GM21825 (cell line): ENCODE measurements around the gene DHRS3.

Source experiments
- ATAC-seq: cut with Tn5 transposase; IDR thresholded peaks from one replicate; pipeline ENCODE4 v1.9.1; 2021; ENCODE audit warnings: mild to moderate bottlenecking, moderate library complexity; ENCODE audit not compliant: unreplicated experiment

The DHRS3 gene

DNA sequence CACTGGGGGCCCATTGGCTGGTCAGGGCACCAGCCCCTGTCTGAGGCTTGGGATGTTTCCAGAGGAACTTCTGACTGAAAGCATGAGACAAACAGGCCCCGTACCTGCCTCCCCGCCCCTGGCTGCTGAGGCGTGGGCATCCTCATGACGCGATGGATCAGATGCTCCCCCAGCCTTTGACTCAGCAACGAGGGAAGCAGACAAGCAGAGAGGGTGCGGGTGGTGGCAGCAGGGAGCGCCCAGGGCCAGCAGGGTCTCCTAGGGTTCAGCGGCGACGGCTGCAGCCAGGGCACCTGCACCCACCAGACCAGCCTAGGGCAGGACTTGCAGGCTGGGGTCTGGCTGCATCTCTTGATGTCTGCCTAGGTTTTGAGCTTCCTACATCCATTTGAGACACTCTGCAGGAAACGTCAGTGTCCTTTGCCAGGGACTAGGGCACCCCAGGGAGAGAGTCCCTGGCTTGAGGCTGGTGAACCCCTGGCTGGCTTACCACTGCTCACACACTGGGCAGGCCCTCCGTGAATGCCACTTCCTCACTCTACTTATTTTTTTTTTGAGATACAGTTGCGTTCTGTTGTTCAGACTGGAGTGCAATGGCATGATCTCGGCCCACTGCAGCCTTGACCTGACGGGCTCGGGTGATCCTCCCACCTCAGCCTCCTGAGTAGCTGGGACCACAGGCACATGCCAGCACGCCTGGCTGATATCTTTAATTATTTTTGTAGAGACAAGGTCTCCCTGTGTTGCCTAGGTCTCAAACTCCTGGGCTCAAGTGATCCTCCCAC is 63.3 kb downstream of the DHRS3 start:
- ATAC-seq: no peak

DNA sequence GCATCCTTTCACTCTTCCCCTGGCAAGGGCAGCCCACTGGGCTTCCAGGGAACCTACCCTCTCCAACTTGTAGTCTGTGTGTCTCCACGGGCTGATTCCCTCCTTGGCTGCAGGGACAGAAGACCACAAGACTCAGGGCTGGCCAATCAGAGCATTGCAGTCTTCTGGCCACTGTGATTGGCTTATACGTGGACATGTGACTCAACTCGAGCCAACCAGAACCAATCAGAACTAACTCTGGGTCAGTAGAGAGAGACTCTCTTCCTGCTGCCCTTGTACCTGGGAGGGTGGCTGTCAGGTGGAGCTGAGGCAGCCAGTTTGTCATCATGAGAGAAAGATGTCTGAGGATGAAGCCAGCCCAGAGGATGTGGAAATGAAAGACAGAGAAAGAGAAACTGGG is 64.0 kb downstream of the DHRS3 start:
- ATAC-seq: no peak

DNA sequence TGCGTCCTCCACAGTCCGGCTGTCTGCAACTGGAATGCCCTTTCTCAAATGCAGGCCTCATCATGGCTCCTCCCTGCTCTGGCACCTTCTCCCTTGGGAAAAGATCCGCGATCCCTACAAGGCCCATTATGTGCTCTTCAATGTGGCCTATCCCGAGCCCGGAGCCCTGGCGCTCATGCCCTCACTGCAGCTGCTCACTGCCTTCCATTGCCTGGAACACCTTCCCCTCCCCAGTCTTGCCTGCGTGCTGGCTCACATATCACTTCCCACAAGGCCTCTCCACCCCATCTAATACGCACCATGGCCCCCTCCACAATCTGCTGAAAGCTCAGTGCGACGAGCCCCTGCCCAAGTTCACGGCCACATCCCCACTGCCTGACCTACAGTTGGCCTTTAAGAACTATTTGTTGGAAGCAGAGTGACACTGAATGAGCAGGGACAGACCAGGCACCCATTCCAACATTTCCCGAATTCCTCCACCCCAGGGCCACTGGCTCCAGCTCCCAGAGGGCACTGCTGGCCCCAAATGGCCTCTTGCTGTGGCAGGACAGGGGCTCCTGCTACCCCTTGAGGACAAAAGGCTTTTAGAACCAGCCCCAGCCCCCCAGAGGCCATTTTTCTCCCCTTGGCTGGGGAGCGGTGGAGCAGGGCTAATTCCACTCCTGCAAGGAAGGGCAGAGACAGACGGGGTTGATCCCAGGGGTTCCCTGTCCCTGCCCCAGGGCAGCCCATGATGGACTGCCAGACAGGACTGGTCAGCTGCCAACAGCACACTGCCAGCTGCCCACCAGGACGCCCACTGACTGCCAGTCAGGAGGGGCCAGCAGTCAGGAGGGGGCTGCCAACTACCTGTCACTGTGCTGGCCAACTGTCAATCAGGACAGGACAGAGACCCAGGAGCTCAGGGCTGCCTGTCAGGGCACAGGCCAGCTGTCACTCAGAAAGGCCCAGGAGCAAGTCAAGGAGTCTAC is 64.8 kb downstream of the DHRS3 start:
- ATAC-seq: no peak

DNA sequence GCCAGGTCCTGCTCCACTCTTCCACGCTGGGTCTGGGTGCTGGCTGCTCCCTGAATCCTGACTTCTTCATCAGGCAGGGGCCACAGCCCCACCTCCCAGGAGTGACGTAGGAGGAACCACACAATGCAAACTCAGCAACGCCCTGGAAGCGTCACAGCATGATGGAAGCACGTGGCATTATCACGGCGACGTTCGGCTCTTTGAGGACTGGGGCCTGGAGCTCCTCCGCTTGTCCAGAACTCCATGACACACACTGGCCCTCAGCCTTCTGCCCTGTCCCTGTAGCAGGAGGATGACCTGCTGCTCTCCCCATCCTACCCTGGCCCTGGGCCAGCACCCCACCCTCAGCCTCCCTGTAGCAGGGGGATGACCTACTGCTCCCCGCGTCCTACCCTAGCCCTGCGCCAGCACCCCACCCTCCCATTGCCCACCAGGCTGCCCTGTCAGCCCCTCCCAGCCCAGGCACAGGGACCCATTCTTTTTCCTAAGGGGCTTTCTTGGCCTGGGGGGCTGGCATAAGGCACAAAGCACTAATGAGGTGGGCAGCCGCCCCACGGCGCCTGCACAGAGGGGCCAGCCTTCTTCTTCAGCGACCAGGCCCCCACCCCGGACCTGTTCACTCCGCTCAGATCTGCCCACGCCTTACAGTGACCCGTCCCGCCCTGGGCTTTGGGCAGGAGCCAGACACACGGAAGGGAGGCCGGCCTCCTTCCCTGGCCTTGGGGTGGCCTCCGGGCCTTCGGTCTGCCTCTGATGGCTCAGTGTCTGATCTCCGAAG is 65.7 kb downstream of the DHRS3 start:
- ATAC-seq: no peak

DNA sequence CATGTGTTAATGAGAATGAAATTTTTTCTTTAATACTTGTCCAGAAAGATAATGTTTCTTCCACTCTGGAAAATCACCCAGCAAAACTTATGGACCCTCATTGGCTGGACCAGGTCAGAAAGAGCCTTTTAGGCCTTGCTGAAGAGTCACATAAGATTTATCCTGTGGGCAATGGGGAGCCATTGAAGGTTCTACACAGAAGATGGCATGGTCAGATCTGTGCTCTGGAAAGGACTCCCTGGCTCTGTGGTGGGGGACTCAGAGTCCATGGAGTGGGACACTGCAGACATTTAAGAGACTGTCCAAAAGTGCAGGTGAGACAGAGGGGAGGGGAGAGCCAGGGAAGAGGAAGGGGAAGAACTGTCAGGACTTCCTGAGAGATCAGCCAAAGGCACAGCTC is 66.4 kb downstream of the DHRS3 start:
- no peak for ATAC-seq

DNA sequence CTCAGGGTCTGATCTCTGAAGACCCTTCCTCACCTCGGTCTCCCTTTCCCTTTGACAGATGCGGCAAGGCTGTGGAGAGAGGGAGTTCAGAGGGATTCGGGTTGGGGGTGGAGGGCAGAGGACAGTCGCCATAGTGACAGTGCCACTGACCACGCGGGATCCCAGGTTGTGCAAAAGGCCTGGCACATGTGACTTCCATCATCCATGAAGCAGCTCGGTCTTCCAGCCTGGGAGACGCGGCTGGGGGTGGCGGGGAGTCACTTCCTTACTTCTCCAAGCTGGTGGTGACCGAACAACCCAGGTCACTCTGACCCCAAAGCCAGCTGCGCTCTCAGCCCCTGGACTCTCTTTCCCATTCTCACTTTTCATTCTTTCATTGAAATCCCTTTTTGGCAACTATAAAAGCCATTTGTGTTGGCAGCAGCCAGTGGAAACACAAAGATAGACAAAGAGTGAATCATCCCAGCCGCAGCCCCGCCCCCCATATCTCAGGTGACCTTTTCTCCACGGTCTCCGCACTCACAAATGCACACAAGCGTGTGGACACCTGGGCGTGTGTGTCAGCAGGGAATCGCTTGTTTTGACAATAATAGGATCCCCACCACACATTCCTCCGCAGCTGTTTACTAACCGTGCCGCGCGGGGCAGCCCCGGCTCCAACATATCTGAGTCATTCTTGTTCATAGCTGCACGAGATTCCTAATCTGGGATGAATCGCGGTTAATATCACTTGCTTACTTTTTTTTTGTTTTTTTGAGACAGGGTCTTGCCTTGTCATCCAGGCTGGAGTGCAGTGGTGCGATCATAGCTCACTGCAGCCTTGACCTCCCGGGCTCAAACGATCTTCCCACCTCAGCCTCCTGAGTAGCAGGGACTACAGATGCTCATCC is 68.3 kb downstream of the DHRS3 start:
- no peak for ATAC-seq

DNA sequence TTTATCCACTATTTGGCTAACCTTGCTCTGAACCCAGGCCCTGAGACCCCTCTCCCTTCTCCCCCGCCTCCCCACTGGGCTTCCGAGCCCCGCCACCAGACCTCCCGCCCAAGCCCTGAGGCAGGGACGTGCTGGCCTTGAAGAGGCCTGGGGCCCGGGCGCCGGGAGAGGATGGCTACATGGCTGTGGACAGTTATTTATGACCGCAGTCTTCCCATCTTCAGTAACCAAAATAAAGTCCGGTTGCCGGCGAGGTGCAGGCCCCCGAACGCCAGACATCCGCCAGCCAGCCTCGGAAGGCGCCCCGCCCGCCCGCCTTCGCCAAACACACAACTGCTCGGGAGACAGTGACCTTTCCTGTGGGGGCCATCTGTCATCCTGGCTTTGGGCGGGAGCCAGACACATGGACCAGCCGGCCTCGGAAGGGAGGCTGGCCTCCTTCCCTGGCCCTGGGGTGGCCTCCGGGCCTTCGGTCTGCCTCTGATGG is 69.0 kb downstream of the DHRS3 start:
- no peak for ATAC-seq

DNA sequence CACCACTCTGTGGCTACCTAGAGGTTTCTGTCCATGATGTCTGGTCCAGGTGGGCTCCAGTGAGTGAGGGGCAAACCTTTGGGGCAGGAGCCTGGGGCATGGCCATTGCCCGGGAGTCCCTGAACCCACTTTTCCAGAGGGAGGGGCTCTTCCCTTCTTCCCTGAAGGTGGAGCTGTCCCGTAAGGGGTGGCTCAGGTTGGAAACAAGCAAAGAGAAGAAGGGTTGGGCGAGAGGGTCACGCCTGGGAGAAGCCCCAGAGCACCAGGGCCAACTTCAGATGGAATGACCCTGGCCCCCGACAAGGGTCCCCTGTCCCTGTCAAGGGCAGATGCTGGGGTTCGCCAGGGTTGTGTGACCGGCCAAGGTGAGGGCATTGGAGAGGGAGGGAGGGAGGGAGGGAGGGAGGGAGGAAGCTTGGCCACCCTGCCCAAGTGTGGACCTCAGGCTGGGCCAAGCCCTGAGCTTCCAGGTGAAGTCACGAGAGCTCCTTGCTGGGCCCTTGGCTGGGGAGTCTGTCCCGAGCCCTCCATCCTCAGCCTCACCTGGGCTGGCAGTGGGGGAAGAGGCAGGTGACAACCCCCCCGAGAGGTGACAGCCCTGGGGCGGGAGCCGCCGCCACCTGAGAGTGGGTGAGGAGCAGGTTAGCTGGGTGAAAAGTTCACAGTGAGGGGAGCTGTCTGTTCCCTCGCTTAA is 69.6 kb downstream of the DHRS3 start:
- ATAC-seq: no peak

DNA sequence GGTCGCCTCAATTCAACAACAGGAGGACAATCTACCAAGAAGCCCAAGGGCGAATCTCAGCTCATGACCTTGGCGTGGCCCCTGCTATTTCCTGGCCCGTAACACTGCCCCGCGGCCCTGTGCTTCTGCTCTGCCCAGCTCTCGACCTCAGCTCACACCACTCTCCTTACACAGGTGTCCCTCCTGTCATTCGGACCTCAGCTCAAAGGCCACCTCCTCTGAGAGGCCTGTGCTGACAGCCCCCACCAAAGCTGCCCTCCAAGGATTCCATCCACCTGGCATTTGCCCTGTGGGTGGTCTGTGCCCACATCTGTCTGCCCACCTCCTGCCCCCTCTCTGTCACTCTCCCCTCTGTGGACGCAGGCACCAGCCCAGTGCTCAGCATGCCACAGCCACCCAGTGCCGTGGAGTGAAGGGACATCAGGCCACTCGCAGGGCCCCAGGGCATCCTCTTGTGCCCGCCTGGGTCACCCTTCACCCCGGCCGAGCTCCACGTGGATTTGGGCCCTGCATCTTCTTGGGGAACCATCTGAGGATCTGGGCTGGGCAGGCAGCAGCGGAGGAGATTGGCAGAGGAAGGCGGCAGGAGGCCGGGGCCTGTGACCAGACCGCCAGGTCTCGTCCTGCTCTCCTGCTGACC is 70.3 kb downstream of the DHRS3 start:
- ATAC-seq: no peak

DNA sequence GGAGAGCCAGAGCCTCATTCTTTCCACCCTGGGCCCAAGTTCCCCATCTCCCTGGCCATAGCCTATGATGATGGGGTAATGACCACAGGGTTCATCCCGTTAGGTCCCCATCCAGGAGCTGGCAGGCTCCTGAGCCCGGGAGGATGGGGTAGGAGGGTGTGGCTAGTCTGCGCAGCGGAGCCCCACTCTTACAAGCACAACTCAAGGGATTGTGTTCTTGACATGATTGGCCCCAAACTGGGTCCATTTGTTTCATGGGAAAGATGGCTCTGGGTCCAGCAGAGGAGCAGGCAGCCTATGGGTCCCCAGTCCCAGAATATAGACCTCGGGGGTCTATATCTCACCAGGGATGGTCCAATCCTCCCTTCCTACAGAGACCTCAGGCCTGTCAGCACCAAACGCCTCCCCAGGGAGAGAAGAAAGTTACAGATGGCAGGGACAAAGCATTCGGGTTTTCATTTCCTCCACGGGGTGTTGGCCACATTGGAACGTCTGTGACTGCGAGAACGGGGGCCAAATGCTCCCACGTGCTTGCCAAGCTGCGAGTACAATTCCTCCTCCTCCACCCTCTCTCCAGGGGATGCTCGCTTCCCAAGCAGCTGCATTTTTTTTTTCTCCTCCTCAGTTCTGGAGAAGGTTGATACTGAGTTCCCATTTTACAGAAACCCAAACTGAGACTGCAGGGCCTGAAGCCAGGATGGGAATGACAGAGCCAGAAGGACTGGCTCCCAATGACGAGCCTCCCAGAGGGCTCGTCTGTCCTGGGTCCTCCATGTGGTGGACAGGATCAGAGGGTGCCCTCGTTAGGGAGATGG is 71.0 kb downstream of the DHRS3 start:
- ATAC-seq: no peak

DNA sequence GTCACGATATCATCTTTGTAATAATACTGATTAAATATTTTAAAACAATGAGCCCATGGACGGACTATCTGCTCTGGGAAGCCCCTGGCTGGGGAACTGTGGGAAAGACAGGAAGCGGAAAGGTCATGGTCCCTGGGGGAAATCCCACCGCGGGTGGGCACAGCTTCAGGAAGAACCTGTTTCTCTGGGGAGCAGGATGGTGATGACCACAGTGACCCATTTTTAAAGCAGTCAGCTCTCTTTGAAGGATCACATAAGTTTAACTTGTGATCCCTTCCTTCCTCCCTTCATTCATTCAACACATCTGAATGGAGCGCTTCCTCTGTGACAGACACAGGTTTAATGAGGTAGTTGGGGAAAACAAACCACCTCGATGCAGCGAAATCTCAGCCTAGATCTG is 73.0 kb downstream of the DHRS3 start:
- ATAC-seq: no peak

DNA sequence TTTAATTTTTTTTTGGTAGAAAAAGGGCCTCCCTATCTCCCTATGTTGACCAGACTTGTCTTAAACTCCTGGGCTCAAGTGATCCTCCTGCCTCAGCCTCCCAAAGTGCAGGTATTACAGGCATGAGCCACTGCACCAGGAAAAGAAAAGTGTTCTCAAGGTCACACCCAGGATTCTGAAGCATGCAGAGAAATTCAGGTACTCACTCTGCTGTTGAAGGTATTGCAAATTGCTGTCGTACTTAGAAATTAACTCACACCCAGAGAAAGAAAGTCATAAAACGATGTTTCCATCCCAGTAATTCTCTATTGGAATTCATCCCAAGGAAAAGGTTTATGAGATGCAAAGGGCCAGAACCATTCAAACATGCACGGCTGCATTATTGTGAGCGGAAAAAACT is 73.7 kb downstream of the DHRS3 start:
- ATAC-seq: no peak

DNA sequence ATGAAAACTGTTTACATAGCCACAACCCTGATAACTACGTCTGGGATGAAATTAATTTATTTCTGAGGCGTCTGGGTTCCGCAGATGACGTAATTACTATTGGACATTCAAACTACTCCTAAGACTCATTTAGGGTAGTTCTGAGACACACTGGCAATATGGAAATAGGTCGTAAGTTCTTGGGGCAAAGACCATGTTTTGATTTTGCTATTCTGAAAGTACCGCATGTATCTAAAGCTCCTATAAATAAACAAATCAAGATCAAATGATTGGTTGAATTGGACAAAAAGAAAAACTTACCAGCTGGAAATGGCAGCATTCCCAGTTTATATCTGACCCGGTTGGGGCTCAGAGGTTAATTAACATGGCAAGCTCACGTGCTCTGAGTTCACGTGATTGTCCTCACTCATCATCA is 74.3 kb downstream of the DHRS3 start:
- ATAC-seq: no peak

DNA sequence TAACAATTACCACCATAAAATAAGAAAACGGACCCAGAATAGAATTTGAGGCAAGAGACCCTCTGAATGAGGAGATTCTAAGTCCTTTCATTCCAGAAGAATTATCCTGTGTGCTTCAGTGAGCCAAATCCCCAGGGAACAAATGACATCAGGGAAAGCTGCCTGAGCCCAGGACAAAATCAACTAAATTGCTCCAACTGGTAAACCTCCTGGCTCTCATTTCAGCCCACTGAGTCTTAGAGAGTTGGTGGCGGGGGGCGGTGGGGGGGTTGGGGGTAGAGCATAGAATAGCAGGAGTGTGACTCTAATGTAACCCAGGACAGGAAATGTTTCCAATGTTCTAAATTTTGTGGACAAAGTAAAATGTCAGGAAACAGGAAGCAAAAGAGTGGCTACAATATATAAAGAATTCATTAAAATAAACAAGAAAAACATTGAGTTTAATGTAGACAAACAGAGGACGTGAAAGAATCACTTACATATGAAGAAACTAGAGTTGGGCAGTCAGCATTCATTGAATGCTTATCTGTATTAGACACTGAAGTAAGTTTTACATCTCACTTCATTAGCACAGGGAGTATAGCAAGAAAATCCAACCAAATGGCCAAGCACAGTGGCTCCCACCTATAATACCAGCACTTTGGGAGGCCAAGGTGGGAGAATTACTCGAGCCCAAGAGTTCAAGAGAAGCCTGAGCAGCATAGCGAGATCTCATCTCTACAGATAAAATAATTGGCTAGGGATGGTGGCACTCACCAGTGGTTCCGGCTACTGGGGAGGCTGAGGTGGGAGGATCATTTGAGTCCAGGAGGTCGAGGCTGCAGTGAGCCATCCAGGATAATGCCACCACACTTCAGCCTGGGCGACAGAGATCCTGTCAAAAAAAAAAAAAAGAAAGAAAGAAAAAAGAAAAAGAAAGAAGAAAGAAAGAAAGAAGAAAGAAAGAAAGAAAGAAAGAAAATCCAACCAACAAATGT is 75.1 kb downstream of the DHRS3 start:
- no peak for ATAC-seq

DNA sequence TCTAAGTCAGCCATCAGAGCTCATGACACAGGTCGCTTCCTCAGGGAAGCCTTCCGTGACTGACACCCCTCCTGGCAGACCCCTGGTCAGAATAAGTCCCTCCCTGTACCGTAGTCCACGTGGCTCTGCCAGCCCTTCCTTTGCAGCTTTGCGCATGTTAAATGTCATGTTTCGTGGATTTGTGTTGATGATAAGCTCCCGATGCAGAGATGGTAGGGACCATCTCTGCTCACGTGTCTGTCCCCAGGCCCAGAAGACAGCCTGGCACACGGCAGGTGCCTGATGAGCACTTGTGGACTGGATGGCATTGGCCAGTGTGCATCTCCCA is 75.9 kb downstream of the DHRS3 start:
- no peak for ATAC-seq

DNA sequence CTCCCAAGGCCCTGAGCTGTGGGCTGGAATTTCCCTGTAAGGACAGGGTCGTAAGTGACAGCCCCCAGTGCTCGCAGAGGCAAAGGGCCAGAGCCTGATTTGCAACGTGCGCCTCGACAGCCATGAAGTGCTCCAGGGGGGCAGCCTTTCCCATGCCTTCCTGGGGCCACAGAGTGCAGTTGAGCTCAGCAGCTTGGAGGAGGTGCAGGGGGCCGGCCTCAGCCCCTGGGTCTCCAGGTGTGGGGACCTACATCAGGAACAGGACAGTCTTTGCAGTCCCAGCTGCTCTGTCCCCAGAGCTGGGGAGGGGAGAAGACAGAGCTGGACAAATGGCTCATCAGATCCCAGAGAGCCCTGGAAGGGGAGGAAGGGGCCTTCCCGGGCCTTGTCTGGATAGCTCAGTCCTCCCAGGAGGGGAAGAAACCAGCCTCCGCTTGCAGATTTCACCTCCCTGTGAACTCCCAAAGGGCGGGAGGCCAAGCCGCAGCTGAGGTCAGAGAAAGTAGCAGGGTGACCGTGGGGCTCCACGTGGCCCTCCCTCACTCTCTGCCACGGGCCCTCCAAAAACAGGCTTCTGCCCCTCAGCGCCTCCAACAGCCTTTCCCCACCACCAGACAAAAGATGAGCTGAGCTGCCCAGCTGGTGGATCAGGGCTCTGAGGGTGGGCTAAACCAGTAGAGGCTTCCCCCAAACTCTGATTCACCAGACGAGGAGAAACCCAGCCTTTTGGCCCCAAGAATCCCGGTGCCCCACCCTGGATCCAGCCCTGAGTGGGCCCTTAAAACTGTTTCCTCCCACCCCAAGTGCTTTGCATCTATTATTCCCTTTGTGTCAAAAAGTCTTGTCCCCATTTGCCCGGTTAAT is 76.5 kb downstream of the DHRS3 start:
- ATAC-seq: no peak
